Chondrocyte (in vitro differentiated cells): ENCODE data around the gene C9orf50. TPM values are rescaled to one million over a fixed set of nuclear protein-coding genes. Genes with fewer than 3 reads are reported as not detected.
A peak's percentile ranks its signal among the peaks of the same experiment; 100 is the strongest.

Source experiments
- DNase-seq: peaks from one replicate; pipeline ENCODE4 v3.0.0; 2021; ENCODE audit warnings: mixed read lengths, low spot score
- H3K27ac Mint-ChIP-seq: one replicate; pipeline ENCODE4 v1.8.0; 2021; ENCODE audit warnings: mild to moderate bottlenecking, moderate library complexity, mixed read lengths; ENCODE audit not compliant: unreplicated experiment
- H3K27me3 Mint-ChIP-seq: 2 replicates; pipeline ENCODE4 v1.8.0; 2021; ENCODE audit warnings: low read depth, mixed read lengths
- H3K36me3 Mint-ChIP-seq: 2 replicates; pipeline ENCODE4 v1.8.0; 2021; ENCODE audit warnings: low read depth, mixed read lengths
- H3K4me1 Mint-ChIP-seq: 2 replicates; pipeline ENCODE4 v1.8.0; 2021; ENCODE audit warnings: low read depth, mild to moderate bottlenecking, mixed read lengths
- H3K4me3 Mint-ChIP-seq: one replicate; pipeline ENCODE4 v1.8.0; 2021; ENCODE audit warnings: mild to moderate bottlenecking, moderate library complexity, mixed read lengths; ENCODE audit not compliant: unreplicated experiment
- H3K9me3 Mint-ChIP-seq: 2 replicates; pipeline ENCODE4 v1.8.0; 2021; ENCODE audit warnings: low read depth, mixed read lengths
- CTCF ChIP-seq: fragments of 200-600 bp; sonication (generic); IDR thresholded peaks from 2 replicates; pipeline ENCODE4 v1.5.0; 2021; ENCODE audit warnings: antibody characterized with exemption, mild to moderate bottlenecking, moderate library complexity
- total RNA-seq: library from RNA; stranded (reverse); gene quantifications from 3 replicates; pipeline ENCODE4 v1.2.1, GENCODE V29; 2021

C9orf50 gene
- total RNA-seq, 1 donor from 2014 or later, result 0.30 TPM

GRCh38 chr9:129630967-129631673 is 10.2 kb upstream of the C9orf50 start:
- H3K4me3 Mint-ChIP-seq, result no peak overlapping the region

GRCh38 chr9:129629251-129629820 is 8.4 kb upstream of the C9orf50 start:
- Mint-ChIP-seq H3K27me3 (no peaks in the 10 kb centered on the region), H3K27ac (peak overlapping the region; percentile 27), H3K4me1 (peaks cover 54% of the 10 kb centered on the region), H3K4me3 (no peak overlapping the region), H3K36me3 (peaks cover 2% of the 10 kb centered on the region), H3K9me3 (no peaks in the 10 kb centered on the region)
- TF ChIP-seq CTCF, result no peak
- no peak for DNase-seq

More at GRCh38 chr9:129630967-129631673, 10.2 kb upstream of the C9orf50 start:
- H3K27me3 Mint-ChIP-seq, result no peaks in the 10 kb centered on the region
- no peak for DNase-seq
- H3K27ac Mint-ChIP-seq, result peak overlapping the region; percentile 72
- H3K36me3 Mint-ChIP-seq, result peaks cover 8% of the 10 kb centered on the region
- TF ChIP-seq CTCF, result peak; percentile 8
- peaks cover 54% of the 10 kb centered on the region for H3K4me1 Mint-ChIP-seq
- no peaks in the 10 kb centered on the region for H3K9me3 Mint-ChIP-seq

- no peak overlapping the region for H3K4me3 Mint-ChIP-seq
- H3K27me3 Mint-ChIP-seq, result no peaks in the 10 kb centered on the region
- no peak for DNase-seq
- peak overlapping the region; percentile 36 for H3K27ac Mint-ChIP-seq
- TF ChIP-seq CTCF, result no peak
- peaks cover 2% of the 10 kb centered on the region for H3K36me3 Mint-ChIP-seq
- peaks cover 54% of the 10 kb centered on the region for H3K4me1 Mint-ChIP-seq
- no peaks in the 10 kb centered on the region for H3K9me3 Mint-ChIP-seq
Measured at GRCh38 chr9:129628709-129629108, 7.8 kb upstream of the C9orf50 start.

- peaks cover 2% of the 10 kb centered on the region for H3K36me3 Mint-ChIP-seq
- no peak for TF ChIP-seq CTCF
- peak overlapping the region; percentile 94 for H3K27ac Mint-ChIP-seq
- no peaks in the 10 kb centered on the region for H3K27me3 Mint-ChIP-seq
- H3K4me3 Mint-ChIP-seq, result peak overlapping the region; percentile 92
- H3K4me1 Mint-ChIP-seq, result peaks cover 57% of the 10 kb centered on the region
- H3K9me3 Mint-ChIP-seq, result no peaks in the 10 kb centered on the region
- DNase-seq, result no peak
Measured at GRCh38 chr9:129627556-129628440, 6.9 kb upstream of the C9orf50 start.

- no peak for DNase-seq
- H3K9me3 Mint-ChIP-seq, result no peaks in the 10 kb centered on the region
- peaks cover 54% of the 10 kb centered on the region for H3K4me1 Mint-ChIP-seq
- no peaks in the 10 kb centered on the region for H3K36me3 Mint-ChIP-seq
- H3K4me3 Mint-ChIP-seq, result peak overlapping the region; percentile 92
- H3K27me3 Mint-ChIP-seq, result no peaks in the 10 kb centered on the region
- peak overlapping the region; percentile 94 for H3K27ac Mint-ChIP-seq
- peak; percentile 24 for TF ChIP-seq CTCF
Measured at GRCh38 chr9:129626625-129627284, 5.9 kb upstream of the C9orf50 start.
